CD4-positive, alpha-beta T cell (primary cell): Measurements from ENCODE around the gene TBC1D22A. TPM values are rescaled to one million over a fixed set of nuclear protein-coding genes. Genes with fewer than 3 reads are reported as not detected.

Experiments used
- ATAC-seq: fragments of 200-7000 bp; cut with Tn5 transposase; one replicate; pipeline ENCODE4 v1.10.0; 2022; ENCODE audit warnings: mild to moderate bottlenecking; ENCODE audit not compliant: poor library complexity
- CTCF ChIA-PET: fragments of 350-600 bp; sonication (Branson Sonifier 250); formaldehyde crosslinking; loops from one replicate; lab custom pipeline; 2021; ENCODE audit warnings: antibody characterized with exemption, inconsistent platforms; lab: Charles Lee
- POLR2A ChIA-PET: fragments of 350-600 bp; sonication (Branson Sonifier 250); formaldehyde crosslinking; loops from one replicate; lab custom pipeline; 2021; ENCODE audit warnings: antibody characterized with exemption, inconsistent platforms; lab: Charles Lee
- DNase-seq, 14 experiments: peaks; one replicate each; pipeline ENCODE4 v3.0.0-alpha.2; 2013 to 2020; ENCODE audit warnings: mixed read lengths in 2 of 14
- H3K27ac ChIP-seq, 2 donors: one replicate each; pipeline versions ENCODE4 v1.5.1 to v1.7.0; 2013; ENCODE audit warnings: low read length in 2 of 2, low read depth in 1 of 2, mild to moderate bottlenecking in 1 of 2
- H3K27me3 ChIP-seq, 2 experiments: 1 replicate in 1 of 2; 2 replicates in 1 of 2; pipeline versions ENCODE4 v1.6.1 to v1.7.0; 2013; ENCODE audit warnings: low read length in 2 of 2, control low read depth in 1 of 2, mild to moderate bottlenecking in 1 of 2, moderate library complexity in 1 of 2; ENCODE audit not compliant: insufficient read depth in 2 of 2, control insufficient read depth in 1 of 2
- H3K36me3 ChIP-seq: one replicate; pipeline ENCODE4 v1.6.1; 2013; ENCODE audit warnings: low read length, control low read depth; ENCODE audit not compliant: insufficient read depth
- H3K4me1 ChIP-seq: one replicate; pipeline ENCODE4 v1.6.1; 2013; ENCODE audit warnings: low read length, control low read depth; ENCODE audit not compliant: insufficient read depth
- H3K4me3 ChIP-seq: one replicate; pipeline ENCODE4 v1.5.1; 2013; ENCODE audit warnings: mild to moderate bottlenecking, low read length, moderate library complexity
- H3K9me3 ChIP-seq, 2 experiments: 1 replicate in 1 of 2; 2 replicates in 1 of 2; pipeline versions ENCODE4 v1.6.1 to v1.7.0; 2013; ENCODE audit warnings: low read length in 2 of 2, mild to moderate bottlenecking in 2 of 2, control low read depth in 1 of 2, moderate library complexity in 1 of 2; ENCODE audit not compliant: control insufficient read depth in 1 of 2, insufficient read depth in 1 of 2
- H3K27ac Mint-ChIP-seq: one replicate; pipeline ENCODE4 v1.8.0; 2020; ENCODE audit warnings: mixed read lengths
- H3K27me3 Mint-ChIP-seq: one replicate; pipeline ENCODE4 v1.8.0; 2021; ENCODE audit warnings: mixed read lengths
- H3K36me3 Mint-ChIP-seq: one replicate; pipeline ENCODE4 v1.8.0; 2021; ENCODE audit warnings: low read depth, mixed read lengths
- H3K4me1 Mint-ChIP-seq: one replicate; pipeline ENCODE4 v1.8.0; 2021; ENCODE audit warnings: low read depth, mixed read lengths
- H3K4me3 Mint-ChIP-seq: one replicate; pipeline ENCODE4 v1.8.0; 2020; ENCODE audit warnings: mild to moderate bottlenecking, mixed read lengths
- H3K9me3 Mint-ChIP-seq: one replicate; pipeline ENCODE4 v1.8.0; 2020; ENCODE audit warnings: mixed read lengths
- intact Hi-C, 2 experiments: fragments of 100-400 bp; cut with DNase I in 1 of 2; cut with micrococcal nuclease in 1 of 2; formaldehyde crosslinking; loops; one replicate each; pipeline versions ENCODE4 v1.15.1 to v1.9.0; 2023 to 2025; cut with DNase I, micrococcal nuclease
- total RNA-seq, 174 experiments: library from RNA in 2 of 174; stranded (reverse) in 2 of 174; gene quantifications; one replicate each; pipeline ENCODE4 v1.2.3 and lab custom pipeline; 2021 to 2026
- TF ChIP-seq, protein P1 (sequence below): fragments of 200-600 bp; IDR thresholded peaks from one replicate; pipeline ENCODE4 v1.8.0; 2022; ENCODE audit warnings: antibody characterized with exemption, mild to moderate bottlenecking

Gene TBC1D22A
- total RNA-seq, 2 experiments from 2014 or later = 27.1 to 31.7 TPM

DNA sequence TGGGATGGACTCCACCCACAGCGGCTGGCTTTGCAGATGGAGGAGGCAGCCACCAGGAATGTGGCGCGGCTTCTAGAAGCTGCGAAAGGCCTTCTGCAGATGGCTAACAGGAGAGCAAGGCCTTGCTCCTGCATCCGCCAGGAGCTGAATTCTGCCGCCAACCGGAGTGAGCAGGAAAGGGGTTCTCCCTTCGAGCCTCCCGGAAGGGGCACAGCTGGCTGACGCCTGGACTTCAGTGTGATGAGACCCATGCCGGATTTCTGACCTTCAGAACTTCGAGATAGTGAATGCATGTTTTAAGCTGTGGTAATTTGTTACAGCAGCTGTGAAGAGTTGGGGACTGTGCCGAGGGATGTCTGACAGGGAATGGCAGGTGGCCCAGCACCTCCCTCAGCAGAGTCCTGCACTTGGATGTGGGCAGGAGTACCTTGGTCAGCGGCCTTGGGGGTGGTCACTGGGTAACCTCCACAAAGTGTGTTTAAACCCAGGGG lies 7.7 kb downstream of the TBC1D22A start:
- peak overlapping the region; percentile 83 for H3K27ac Mint-ChIP-seq
- intact Hi-C loops = no loop called here
- H3K36me3 Mint-ChIP-seq = peaks cover 38% of the 10 kb centered on the region
- ChIA-PET POLR2A (interaction anchor here (1.0 to 2.3 kb wide), 2 partner anchors 21 to 31 kb away, joined by 3 to 7 read pairs; no protein-coding TSS in a partner anchor), CTCF (interaction anchor here (0.6 to 1.6 kb wide), 2 partner anchors 12 to 33 kb away, joined by 3 to 5 read pairs; no protein-coding TSS in a partner anchor)
- TF ChIP-seq, protein P1, sequence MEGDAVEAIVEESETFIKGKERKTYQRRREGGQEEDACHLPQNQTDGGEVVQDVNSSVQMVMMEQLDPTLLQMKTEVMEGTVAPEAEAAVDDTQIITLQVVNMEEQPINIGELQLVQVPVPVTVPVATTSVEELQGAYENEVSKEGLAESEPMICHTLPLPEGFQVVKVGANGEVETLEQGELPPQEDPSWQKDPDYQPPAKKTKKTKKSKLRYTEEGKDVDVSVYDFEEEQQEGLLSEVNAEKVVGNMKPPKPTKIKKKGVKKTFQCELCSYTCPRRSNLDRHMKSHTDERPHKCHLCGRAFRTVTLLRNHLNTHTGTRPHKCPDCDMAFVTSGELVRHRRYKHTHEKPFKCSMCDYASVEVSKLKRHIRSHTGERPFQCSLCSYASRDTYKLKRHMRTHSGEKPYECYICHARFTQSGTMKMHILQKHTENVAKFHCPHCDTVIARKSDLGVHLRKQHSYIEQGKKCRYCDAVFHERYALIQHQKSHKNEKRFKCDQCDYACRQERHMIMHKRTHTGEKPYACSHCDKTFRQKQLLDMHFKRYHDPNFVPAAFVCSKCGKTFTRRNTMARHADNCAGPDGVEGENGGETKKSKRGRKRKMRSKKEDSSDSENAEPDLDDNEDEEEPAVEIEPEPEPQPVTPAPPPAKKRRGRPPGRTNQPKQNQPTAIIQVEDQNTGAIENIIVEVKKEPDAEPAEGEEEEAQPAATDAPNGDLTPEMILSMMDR = no peak
- Histone ChIP-seq H3K27me3 (no peaks in the 10 kb centered on the region), H3K4me1 (peaks cover 69% of the 10 kb centered on the region), H3K36me3 (peaks cover 5% of the 10 kb centered on the region), H3K4me3 (no peak overlapping the region), H3K27ac (peak overlapping the region; percentile 10 to 47), H3K9me3 (no peaks in the 10 kb centered on the region)
- DNase-seq (peak in 1 of 14 experiments; percentile 15), ATAC-seq (no peak)
- no peaks in the 10 kb centered on the region for H3K9me3 Mint-ChIP-seq
- peaks cover 63% of the 10 kb centered on the region for H3K4me1 Mint-ChIP-seq
- no peaks in the 10 kb centered on the region for H3K27me3 Mint-ChIP-seq
- H3K4me3 Mint-ChIP-seq = no peak overlapping the region

DNA sequence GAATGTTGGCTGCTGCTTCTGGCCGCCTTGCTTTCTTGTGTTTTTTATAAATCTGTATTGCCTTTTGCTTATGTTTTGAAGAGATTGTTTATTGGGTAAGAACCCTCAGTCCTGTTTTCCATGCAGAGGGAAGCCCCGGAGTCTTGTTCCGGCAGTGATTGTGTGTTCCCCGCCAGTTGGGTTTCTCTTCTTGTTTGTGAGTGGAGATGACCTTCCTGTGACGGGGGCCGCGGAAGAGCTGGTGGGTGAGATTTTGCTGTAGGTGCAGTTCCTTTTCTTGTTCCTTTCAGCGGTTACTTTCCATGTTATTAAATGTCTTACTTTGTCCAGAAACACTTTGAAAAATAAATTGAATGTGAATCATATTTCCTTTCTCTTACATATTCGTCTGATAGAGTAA lies 8.3 kb downstream of the TBC1D22A start:
- Mint-ChIP-seq H3K36me3 (peaks cover 37% of the 10 kb centered on the region), H3K27me3 (no peaks in the 10 kb centered on the region), H3K27ac (peak overlapping the region; percentile 83), H3K9me3 (no peaks in the 10 kb centered on the region), H3K4me1 (peaks cover 67% of the 10 kb centered on the region), H3K4me3 (peak overlapping the region; percentile 22)
- Histone ChIP-seq H3K36me3 (peaks cover 5% of the 10 kb centered on the region), H3K27me3 (no peaks in the 10 kb centered on the region), H3K4me3 (no peak overlapping the region), H3K4me1 (peaks cover 73% of the 10 kb centered on the region), H3K9me3 (no peaks in the 10 kb centered on the region), H3K27ac (peak overlapping the region; percentile 10 to 47)
- ChIA-PET CTCF (interaction anchor here (0.6 to 1.6 kb wide), 2 partner anchors 12 to 33 kb away, joined by 3 to 5 read pairs; no protein-coding TSS in a partner anchor), POLR2A (interaction anchor here (0.8 to 2.3 kb wide), 3 partner anchors 8 to 31 kb away, joined by 3 to 7 read pairs (median 4); partner anchors contain the start of gene TBC1D22A)
- DNase-seq = peak in 5 of 14 experiments; percentile 20 to 55 (median 46)
- TF ChIP-seq, protein P1 = no peak
- ATAC-seq = no peak
- intact Hi-C loops = no loop called here

DNA sequence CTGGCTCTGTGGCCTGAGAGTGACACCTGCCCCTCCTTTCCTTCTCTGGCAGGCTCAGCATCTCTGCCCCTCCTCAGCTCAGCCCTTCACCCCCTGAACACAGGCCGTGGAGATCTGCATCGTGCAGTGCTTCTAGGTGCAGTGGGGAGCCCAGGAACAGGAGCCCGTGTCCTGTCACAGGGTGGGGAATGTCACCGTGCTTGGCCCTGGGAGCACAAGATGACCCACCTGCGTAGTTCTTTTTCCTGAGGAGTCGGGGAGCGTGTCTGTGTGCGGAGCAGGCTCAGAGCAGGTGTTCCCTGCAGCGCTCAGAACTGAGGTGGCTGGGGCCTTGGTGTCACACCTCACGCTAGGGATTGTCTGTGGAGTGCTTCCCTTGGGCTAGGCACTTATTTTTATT lies 10.6 kb downstream of the TBC1D22A start:
- no peaks in the 10 kb centered on the region for H3K27me3 ChIP-seq
- peaks cover 37% of the 10 kb centered on the region for H3K36me3 Mint-ChIP-seq
- peak overlapping the region in 1 of 2 donors; percentile 29 for H3K27ac ChIP-seq
- ATAC-seq (no peak), DNase-seq (peak in 1 of 14 experiments; percentile 26)
- no peak overlapping the region for H3K4me3 Mint-ChIP-seq
- no peaks in the 10 kb centered on the region for H3K9me3 ChIP-seq
- peak overlapping the region; percentile 87 for H3K27ac Mint-ChIP-seq
- H3K4me3 ChIP-seq = no peak overlapping the region
- TF ChIP-seq, protein P1 = no peak
- peaks cover 78% of the 10 kb centered on the region for H3K4me1 ChIP-seq
- peaks cover 5% of the 10 kb centered on the region for H3K36me3 ChIP-seq
- POLR2A ChIA-PET = interaction anchor here (3.1 kb wide), 1 partner anchor 11 kb away, joined by 43 read pairs; the partner anchor contains the start of gene TBC1D22A
- H3K27me3 Mint-ChIP-seq = no peaks in the 10 kb centered on the region
- intact Hi-C loops = no loop called here
- no peaks in the 10 kb centered on the region for H3K9me3 Mint-ChIP-seq
- peaks cover 75% of the 10 kb centered on the region for H3K4me1 Mint-ChIP-seq
- CTCF ChIA-PET = interaction anchor here (0.6 to 1.5 kb wide), 4 partner anchors 10 to 30 kb away, joined by 3 to 5 read pairs (median 4); no protein-coding TSS in a partner anchor
